Mesothelial cell of epicardium (in vitro differentiated cells): ENCODE data around the gene LRRC46. TPM values are rescaled to one million over a fixed set of nuclear protein-coding genes. Genes with fewer than 3 reads are reported as not detected.
A peak's percentile ranks its signal among the peaks of the same experiment; 100 is the strongest.

Experiments
- DNase-seq, 2 experiments: peaks; one replicate each; pipeline ENCODE4 v3.0.0; 2021; ENCODE audit warnings: low spot score in 2 of 2; ENCODE audit not compliant: unreplicated experiment in 2 of 2
- H3K27ac Mint-ChIP-seq: 2 replicates; pipeline ENCODE4 v1.8.0; 2021; ENCODE audit warnings: mixed read lengths
- H3K27me3 Mint-ChIP-seq: 2 replicates; pipeline ENCODE4 v1.8.0; 2021; ENCODE audit warnings: low read depth, mixed read lengths
- H3K36me3 Mint-ChIP-seq: 2 replicates; pipeline ENCODE4 v1.8.0; 2021; ENCODE audit warnings: mixed read lengths
- H3K4me1 Mint-ChIP-seq: 2 replicates; pipeline ENCODE4 v1.8.0; 2021; ENCODE audit warnings: mixed read lengths
- H3K4me3 Mint-ChIP-seq: 2 replicates; pipeline ENCODE4 v1.8.0; 2021; ENCODE audit warnings: mild to moderate bottlenecking, moderate library complexity, mixed read lengths
- H3K9me3 Mint-ChIP-seq: 2 replicates; pipeline ENCODE4 v1.8.0; 2021; ENCODE audit warnings: mixed read lengths
- total RNA-seq: library from RNA; stranded (reverse); gene quantifications from 3 replicates; pipeline ENCODE4 v1.2.1, GENCODE V29; 2021
- TF ChIP-seq, protein P1 (sequence below): fragments of 200-600 bp; sonication (generic); IDR thresholded peaks from one replicate; pipeline ENCODE4 v1.5.0; 2021; ENCODE audit warnings: antibody characterized with exemption; ENCODE audit not compliant: unreplicated experiment

Gene LRRC46
- total RNA-seq, 1 donor from 2014 or later: not detected

DNA sequence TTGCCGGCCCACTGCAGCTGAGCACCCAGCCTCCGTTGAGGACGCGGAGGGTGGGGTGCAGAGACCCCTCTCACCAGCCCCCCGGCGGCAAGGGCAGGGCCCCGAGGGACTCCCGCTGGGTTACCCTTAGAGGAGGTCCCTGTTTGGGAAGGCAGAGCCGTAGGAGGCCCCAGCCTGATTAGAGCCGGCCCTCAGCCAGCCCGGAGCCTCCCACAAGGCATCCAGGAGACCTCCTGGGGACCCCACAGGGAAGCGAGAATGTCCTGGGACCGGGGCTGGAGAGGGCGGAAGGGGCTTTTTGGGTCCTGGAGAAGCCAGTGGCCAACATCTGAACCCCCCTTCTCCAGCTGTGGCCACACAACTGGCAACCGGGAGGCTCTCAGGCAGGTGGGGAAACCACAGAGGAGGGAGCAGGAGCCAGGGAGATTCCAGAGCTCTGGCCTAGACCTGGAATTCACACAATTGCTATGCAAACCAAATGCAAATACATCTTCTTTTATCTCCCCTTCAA, 41.2 kb downstream of the LRRC46 start:
- TF ChIP-seq, protein P1, sequence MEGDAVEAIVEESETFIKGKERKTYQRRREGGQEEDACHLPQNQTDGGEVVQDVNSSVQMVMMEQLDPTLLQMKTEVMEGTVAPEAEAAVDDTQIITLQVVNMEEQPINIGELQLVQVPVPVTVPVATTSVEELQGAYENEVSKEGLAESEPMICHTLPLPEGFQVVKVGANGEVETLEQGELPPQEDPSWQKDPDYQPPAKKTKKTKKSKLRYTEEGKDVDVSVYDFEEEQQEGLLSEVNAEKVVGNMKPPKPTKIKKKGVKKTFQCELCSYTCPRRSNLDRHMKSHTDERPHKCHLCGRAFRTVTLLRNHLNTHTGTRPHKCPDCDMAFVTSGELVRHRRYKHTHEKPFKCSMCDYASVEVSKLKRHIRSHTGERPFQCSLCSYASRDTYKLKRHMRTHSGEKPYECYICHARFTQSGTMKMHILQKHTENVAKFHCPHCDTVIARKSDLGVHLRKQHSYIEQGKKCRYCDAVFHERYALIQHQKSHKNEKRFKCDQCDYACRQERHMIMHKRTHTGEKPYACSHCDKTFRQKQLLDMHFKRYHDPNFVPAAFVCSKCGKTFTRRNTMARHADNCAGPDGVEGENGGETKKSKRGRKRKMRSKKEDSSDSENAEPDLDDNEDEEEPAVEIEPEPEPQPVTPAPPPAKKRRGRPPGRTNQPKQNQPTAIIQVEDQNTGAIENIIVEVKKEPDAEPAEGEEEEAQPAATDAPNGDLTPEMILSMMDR: no peak
- Mint-ChIP-seq H3K4me1 (peaks cover 56% of the 10 kb centered on the region), H3K27me3 (peaks cover 9% of the 10 kb centered on the region), H3K27ac (peak overlapping the region; percentile 40), H3K9me3 (no peaks in the 10 kb centered on the region), H3K4me3 (peak overlapping the region; percentile 27), H3K36me3 (no peaks in the 10 kb centered on the region)
- no peak for DNase-seq

DNA sequence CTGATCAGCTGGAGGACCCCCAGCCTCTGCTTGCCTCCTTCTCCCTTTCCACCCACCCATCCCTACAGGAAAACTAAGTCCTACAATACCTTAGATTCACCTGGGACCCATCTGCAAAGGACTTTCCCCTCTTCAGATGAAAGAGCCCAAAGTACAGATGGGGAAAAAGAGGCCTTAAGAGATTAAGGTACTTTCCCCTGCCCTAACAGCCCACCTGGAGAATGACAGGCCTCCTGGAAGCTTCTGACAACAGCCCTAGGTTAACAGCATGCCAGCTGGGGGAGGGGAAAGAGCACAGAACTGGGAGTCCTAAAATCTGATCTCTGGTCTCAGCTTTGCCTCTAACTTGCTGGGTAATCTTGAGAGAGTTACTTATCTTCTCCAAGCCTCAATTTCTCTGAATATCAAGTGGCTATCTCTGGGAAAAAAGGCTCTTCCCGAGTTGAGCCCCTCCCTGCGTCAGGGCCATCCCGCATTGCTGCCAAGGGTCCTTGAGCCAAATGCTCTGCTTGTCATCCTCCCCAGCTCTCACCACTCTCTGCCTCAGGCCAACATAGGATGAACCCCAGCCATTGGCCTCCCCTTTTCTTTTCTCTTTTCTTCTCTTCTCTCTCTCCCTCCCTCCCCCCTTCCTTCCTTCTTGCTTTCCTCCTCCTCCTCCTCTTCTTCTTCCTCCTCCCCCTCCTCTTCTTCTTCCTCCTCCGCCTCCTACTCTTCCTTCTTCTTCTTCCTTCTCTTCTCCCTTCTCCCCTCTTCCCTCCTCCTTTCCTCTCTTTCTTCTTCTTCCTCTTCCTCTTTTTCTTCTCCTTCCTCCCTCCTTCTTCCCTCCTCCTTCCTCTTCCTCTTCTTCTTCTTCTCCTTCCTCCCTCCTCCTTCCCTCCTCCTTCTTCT, 42.0 kb downstream of the LRRC46 start:
- Mint-ChIP-seq H3K27ac (peak overlapping the region; percentile 40), H3K9me3 (no peaks in the 10 kb centered on the region), H3K4me3 (peak overlapping the region; percentile 27), H3K36me3 (no peaks in the 10 kb centered on the region), H3K27me3 (peaks cover 7% of the 10 kb centered on the region), H3K4me1 (peaks cover 64% of the 10 kb centered on the region)
- TF ChIP-seq, protein P1: no peak
- DNase-seq: no peak

DNA sequence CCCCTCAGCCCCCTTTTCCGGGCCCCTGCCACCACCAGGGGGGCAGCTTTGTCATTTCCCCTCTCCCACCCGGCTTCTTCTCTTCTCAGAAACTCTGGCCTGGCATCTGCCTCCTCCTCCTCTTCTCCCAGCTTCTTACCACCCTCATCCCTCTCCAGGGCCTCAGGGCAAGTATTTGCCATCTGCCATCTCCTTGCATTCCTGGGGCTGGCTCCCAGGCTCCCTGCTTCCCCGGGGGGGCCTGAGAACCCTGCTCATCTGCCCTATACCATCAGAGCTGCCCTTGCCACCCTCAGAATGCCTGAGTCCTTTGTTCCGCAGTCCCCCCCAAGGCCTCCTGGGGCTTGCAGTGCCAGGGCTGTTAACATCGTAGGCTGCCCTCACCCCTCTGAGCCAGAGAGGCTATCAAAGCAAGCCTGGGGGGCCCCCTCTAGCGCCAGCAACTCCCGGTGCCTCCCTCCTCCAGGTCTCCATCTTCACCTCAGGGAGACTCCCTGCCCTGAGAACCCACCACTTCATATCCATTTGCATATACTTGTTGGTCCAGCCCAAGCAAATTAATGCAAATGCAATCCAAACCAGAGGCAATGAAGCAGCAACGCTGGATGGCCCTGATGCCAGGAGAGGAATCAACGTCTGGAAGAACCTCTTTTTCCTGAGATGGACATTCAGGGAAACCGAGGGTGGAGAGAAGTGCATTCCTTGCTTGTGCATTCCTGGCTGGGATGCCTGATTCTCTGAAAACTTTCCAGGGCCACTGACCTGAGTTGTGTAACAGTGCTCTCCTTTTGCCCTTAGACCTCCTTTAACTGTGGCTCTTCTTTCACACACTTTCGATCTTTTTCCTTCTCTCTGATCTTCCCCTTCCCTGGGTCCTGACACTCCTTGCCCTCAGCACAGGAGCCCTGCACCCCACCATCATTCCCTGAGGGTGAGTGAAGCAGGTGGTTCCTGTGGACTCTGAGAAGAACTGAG, 43.8 kb downstream of the LRRC46 start:
- Mint-ChIP-seq H3K36me3 (no peaks in the 10 kb centered on the region), H3K4me1 (peaks cover 64% of the 10 kb centered on the region), H3K9me3 (no peaks in the 10 kb centered on the region), H3K4me3 (no peak overlapping the region), H3K27me3 (peaks cover 6% of the 10 kb centered on the region), H3K27ac (peak overlapping the region; percentile 73)
- TF ChIP-seq, protein P1: no peak
- DNase-seq: no peak

DNA sequence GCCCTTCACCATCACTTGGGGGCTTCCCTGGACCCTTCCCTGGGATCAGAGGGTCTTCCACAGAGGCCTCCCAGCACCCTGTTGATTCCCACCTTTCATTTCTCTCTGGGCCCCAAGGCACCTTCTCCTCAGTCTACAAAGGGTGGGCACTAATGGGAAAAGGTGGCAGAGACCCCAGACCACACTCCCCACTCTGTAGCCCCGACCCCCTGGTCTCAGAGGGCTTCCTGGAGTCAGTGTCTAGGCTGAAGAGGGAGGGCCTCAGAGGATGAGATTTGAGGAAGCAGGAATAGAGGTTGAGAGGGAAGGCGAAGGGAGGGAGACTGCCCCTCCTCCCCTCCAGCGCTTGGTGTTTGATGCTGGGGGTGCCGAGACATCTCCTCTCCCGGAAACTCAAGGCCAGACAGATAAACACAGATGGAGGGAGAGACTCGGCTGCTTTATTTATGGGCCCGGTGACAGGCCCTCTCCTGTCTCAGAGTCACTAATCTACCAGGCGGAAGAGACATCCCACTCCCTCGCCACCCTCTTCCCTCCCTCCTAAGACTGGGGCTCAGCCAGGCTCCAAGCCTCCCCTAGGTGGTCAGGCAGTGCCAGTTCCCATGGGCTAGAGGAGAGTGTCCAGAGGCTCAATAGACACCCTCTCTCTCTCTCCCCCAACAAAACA, 46.0 kb downstream of the LRRC46 start:
- Mint-ChIP-seq H3K4me3 (peak overlapping the region; percentile 29), H3K27me3 (no peaks in the 10 kb centered on the region), H3K4me1 (peaks cover 68% of the 10 kb centered on the region), H3K27ac (peak overlapping the region; percentile 78), H3K9me3 (no peaks in the 10 kb centered on the region), H3K36me3 (no peaks in the 10 kb centered on the region)
- TF ChIP-seq, protein P1: no peak
- DNase-seq: peak in 1 of 2 experiments; percentile 50
